IPS DF 4.7 (cell line): Measurements from ENCODE around the gene ACSM2B.
"Not testable (repeated sequence)": the region's sequence is repeated elsewhere in the genome, so short reads cannot be mapped to it uniquely, and the experiment has no call there.

Experiments
- DNase-seq: peaks from one replicate; pipeline ENCODE4 v3.0.0-alpha.2; 2013; ENCODE audit warnings: low spot score; ENCODE audit errors: extremely low read depth

The ACSM2B gene

GRCh38 chr16:20538181-20538580 lies 38.0 kb downstream of the ACSM2B start:
- DNase-seq: no peak

DNA sequence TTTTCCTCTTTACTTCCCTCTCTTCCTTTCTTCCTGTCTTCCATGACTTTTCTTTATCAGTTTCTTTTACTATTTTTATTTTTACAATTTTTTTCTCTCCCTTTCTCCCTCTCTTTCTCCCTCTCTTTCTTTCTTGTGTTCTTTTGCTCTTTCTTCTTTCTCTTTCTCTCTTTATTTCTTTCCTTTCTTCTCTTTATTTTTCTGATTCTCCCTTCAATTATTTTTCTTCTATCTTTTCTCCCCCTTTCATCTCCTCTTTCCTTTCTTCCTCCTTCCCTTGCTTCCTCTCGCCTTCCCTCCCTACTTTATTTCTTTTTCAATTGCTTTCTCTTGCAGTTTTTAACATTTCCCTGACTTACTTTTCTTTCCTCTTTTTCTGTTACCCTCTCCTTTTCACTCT lies 39.5 kb downstream of the ACSM2B start:
- not testable (repeated sequence) for DNase-seq

GRCh38 chr16:20532284-20532792 lies 43.8 kb downstream of the ACSM2B start:
- DNase-seq: not testable (repeated sequence)

- DNase-seq: not testable (repeated sequence)
These were observed 44.4 kb downstream of the ACSM2B start for GRCh38 chr16:20531795-20532194.

DNA sequence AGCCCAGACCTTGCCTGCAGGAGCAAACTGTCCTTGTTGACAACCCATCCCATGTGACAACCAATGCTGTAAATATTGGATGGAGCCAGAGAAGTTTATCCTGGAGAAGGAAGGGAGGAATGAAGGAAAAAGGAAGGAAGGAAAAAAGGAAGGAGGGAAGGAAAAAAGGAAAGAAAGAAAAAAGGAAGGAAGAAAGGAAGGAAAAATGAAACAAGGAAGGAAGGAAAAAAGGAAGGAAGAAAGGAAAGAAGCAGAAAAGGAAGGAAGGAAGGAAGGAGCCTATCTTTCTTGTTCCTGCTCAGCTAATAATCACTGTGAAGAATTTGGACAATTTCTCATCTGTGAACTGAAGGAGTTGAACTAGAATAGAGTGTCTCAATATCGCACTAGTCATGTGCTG lies 56.1 kb downstream of the ACSM2B start:
- DNase-seq: no peak

GRCh38 chr16:20519231-20519630 lies 56.9 kb downstream of the ACSM2B start:
- no peak for DNase-seq

- DNase-seq: no peak
These were observed 59.0 kb downstream of the ACSM2B start for GRCh38 chr16:20517149-20517548.

GRCh38 chr16:20515688-20516090 lies 60.5 kb downstream of the ACSM2B start:
- DNase-seq: no peak

- DNase-seq: no peak
These were observed 65.8 kb downstream of the ACSM2B start for GRCh38 chr16:20510323-20510722.

GRCh38 chr16:20507280-20507679 lies 68.9 kb downstream of the ACSM2B start:
- DNase-seq: no peak

DNA sequence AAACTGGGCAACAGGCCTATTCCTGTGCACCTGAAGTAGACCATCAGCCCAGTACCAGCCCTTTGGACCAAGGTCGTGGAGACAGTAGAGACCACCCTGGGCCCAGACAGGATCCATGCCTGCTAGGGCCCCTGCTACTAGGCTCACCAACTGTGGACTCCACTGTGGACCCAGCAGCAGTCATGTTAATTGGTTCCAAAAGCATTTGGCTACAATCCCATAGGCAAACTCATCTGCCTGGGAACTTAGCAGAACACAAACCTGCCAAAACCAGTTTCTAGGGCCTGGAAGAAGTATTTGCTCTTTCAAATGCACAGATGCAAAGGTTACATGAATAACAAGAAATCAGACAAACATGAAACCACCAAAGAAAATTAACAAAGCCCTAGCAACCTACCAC lies 71.7 kb downstream of the ACSM2B start:
- DNase-seq: no peak

- DNase-seq: not testable (repeated sequence)
These were observed 84.7 kb downstream of the ACSM2B start for GRCh38 chr16:20491448-20491847.

GRCh38 chr16:20490994-20491393 lies 85.2 kb downstream of the ACSM2B start:
- DNase-seq: not testable (repeated sequence)
